ENCODE measurements around the gene MS4A7.

DNA sequence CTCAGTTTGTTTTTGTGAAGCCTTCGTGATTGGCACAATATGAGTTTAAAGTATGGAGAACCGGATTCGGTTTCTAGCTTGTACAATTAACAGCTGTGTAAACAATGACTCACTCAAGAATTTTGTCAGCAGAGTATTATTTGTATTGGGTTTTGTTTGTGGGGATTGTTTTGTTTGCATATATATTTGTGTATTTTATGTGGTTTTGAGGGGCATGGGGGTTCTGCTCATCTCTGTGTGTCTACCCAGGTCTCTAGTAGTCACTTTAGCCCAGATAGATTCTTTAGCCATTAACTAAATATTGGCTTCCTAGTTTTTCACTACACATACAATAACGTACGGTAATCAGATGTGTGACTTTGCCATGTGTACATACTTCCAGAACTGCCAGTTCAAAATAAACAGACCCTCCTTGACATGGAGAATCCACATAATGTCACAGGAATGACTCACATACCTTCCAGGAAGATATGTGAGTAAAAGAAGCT lies 7.5 kb upstream of the MS4A7 start:
- TF ChIP-seq, protein P1, sequence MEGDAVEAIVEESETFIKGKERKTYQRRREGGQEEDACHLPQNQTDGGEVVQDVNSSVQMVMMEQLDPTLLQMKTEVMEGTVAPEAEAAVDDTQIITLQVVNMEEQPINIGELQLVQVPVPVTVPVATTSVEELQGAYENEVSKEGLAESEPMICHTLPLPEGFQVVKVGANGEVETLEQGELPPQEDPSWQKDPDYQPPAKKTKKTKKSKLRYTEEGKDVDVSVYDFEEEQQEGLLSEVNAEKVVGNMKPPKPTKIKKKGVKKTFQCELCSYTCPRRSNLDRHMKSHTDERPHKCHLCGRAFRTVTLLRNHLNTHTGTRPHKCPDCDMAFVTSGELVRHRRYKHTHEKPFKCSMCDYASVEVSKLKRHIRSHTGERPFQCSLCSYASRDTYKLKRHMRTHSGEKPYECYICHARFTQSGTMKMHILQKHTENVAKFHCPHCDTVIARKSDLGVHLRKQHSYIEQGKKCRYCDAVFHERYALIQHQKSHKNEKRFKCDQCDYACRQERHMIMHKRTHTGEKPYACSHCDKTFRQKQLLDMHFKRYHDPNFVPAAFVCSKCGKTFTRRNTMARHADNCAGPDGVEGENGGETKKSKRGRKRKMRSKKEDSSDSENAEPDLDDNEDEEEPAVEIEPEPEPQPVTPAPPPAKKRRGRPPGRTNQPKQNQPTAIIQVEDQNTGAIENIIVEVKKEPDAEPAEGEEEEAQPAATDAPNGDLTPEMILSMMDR (IDR thresholded peaks at IDR 0.05): no peak
- no peak for TF ChIP-seq POLR2A (IDR thresholded peaks at IDR 0.05)
